Fibroblast of the aortic adventitia (primary cell): ENCODE measurements around the gene VPS13A. TPM values are rescaled to one million over a fixed set of nuclear protein-coding genes. Genes with fewer than 3 reads are reported as not detected.
"Not testable (repeated sequence)": the region's sequence is repeated elsewhere in the genome, so short reads cannot be mapped to it uniquely, and the experiment has no call there.

Experiments used
- DNase-seq: peaks from one replicate; pipeline ENCODE4 v3.0.0-alpha.2; 2010; ENCODE audit warnings: low read depth
- H3K4me3 ChIP-seq: 2 replicates; pipeline ENCODE4 v1.5.1; 2011; ENCODE audit warnings: low read depth, mild to moderate bottlenecking, control low read depth, low read length, moderate library complexity
- total RNA-seq: library from RNA; depleted of rRNA; stranded (reverse); fragments of >200 nt; gene quantifications from 2 replicates; pipeline ENCODE4 v1.2.3, GENCODE V29; 2012; ENCODE audit warnings: low replicate concordance
- TF ChIP-seq, protein P1 (sequence below): IDR thresholded peaks from 2 replicates; pipeline ENCODE4 v1.5.1; 2011; ENCODE audit warnings: mild to moderate bottlenecking, low read length, control low read depth, inconsistent platforms; ENCODE audit not compliant: insufficient read depth

VPS13A gene
- total RNA-seq, 1 donor = 50.9 TPM

DNA sequence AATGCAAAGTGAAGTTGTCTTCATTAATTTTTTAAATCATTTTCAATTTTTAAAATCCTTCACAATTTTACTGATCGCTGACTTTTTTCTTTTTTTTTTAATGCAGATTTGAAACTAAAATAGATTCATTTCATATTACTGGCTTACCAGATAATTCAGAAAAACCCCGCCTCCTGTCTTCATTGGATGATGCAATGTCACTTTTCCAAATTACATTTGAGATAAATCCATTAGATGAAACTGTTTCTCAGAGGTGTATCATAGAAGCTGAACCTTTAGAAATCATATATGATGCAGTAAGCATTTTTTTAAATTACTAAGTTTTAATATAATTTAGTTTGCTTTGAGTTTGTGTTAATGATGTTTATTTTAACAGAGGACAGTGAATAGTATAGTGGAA is 60.6 kb downstream of the VPS13A start:
- no peak overlapping the region for H3K4me3 ChIP-seq
- TF ChIP-seq, protein P1, sequence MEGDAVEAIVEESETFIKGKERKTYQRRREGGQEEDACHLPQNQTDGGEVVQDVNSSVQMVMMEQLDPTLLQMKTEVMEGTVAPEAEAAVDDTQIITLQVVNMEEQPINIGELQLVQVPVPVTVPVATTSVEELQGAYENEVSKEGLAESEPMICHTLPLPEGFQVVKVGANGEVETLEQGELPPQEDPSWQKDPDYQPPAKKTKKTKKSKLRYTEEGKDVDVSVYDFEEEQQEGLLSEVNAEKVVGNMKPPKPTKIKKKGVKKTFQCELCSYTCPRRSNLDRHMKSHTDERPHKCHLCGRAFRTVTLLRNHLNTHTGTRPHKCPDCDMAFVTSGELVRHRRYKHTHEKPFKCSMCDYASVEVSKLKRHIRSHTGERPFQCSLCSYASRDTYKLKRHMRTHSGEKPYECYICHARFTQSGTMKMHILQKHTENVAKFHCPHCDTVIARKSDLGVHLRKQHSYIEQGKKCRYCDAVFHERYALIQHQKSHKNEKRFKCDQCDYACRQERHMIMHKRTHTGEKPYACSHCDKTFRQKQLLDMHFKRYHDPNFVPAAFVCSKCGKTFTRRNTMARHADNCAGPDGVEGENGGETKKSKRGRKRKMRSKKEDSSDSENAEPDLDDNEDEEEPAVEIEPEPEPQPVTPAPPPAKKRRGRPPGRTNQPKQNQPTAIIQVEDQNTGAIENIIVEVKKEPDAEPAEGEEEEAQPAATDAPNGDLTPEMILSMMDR = no peak
- DNase-seq = no peak

DNA sequence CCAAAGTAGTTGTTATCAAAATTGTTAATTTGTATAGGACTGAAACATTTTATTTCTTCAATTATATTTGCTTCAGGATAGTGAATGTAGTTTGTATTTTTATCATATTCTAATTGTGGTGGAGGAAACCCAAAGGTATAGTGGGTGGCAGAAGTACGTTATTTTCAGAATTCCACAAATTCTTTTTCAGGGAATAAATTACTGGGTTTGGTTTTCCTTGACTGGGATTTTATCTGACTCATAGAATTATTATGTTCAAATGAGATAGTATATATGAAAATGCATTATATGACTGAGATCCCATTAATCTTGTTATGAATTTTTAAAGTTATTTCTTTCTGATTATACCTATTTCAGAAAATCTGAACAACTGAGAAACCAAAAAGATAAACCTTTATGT is 73.7 kb downstream of the VPS13A start:
- H3K4me3 ChIP-seq = no peak overlapping the region

DNA sequence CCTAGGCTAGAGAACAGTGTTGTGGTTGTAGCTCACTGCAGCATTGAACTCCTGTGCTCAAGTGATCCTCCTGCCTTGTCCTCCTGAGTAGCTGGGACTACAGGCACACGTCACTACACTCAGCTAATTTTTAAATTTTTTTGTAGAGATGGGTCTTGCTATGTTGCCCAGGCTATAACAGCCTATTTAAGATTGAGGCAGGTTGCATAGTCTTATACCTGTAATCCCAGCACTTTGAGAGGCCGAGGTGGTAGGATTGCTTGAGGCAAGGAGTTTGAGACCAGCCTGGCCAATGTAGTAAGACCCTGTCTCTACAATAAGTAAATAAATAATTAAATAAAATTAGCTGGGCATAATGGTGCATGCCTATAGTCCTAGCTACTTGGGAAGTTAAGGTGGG is 79.9 kb downstream of the VPS13A start:
- no peak overlapping the region for H3K4me3 ChIP-seq
- DNase-seq = no peak
- TF ChIP-seq, protein P1 = no peak

More for the DNA sequence above, 73.7 kb downstream of the VPS13A start:
- peak; percentile 3 for DNase-seq
- TF ChIP-seq, protein P1 = no peak

DNA sequence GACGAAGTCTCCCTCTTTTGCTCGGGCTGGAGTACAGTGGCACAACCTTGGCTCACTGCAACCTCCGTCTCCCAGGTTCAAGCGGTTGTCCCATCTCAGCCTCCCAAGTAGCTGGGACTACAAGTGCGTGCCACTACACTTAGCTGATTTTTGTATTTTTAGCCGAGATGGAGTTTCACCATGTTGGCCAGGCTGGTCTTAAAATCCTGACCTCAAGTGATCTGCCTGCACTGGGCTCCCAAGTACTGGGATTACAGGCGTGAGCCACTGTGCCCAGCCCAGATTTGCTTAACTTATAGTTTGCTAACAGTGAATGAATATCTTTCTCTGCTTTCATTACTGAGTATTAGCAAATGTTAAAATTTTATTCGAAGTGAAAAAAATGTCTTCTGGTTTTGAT is 84.3 kb downstream of the VPS13A start:
- no peak for DNase-seq
- TF ChIP-seq, protein P1 = no peak
- no peak overlapping the region for H3K4me3 ChIP-seq

DNA sequence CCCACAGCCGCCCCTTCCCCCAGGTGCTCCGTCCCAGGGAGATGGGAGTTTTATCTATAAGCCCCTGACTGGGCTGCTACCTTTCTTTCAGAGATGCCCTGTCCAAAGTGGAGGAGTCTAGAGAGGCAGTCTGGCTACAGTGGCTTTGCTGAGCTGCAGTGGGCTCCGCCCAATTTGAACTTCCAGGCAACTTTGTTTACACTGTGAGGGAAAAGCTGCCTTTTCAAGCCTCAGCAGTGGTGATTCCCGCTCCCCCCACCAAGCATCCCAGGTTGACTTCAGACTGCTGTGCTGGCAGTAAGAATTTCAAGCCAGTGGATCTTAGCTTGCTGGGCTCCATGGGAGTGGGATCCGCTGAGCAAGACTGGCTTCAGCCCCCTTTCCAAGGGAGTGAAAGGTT is 90.4 kb downstream of the VPS13A start:
- not testable (repeated sequence) for H3K4me3 ChIP-seq, DNase-seq

DNA sequence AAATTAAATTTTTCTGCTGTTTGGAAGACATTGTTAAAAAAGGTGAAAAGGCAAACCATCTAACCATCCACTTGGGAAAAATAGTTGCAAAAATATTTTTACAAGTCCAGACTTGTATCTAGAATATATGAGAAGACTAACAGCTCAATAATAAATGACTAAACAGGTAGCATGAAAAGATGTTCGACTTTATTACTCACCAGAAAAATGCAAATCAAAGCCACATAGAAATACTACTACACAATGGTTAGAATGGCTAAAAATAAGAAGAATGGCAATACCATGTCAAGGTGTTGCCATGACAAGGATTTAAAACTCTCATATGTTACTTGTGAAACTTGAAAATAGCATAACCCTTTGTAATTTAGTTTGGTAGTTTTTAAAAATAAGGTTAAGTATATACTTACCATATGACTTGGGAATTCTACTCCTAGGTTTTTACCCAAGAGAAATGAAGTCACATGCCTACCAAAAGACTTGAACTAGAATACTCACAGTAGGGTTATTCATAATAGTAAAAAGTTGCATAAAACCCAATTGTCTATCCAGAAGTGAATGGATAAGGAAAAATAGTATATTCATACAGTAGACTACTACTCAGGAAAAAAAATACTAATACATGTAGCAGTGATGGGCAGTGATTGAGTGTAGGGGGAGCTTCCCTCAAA is 93.8 kb downstream of the VPS13A start:
- no peak for DNase-seq
- TF ChIP-seq, protein P1 = no peak
- no peak overlapping the region for H3K4me3 ChIP-seq

DNA sequence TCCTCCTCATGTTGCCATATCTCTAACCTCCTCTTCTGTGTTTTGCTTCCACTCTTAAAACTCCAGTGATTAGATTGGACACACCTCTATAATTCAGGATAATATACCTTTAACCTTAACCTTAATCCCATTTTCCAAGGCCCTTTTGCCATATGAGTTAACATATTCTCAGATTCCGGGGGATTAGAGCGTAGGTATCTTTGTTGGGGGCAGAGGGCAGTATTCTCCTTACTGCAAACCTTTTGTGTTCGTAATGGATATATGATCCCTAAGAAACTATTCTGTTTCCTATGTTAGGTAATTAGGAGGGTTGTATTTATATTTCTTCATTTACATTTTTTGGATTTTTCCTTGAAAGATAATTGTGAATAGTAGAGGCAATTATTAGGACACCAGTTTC is 99.5 kb downstream of the VPS13A start:
- no peak overlapping the region for H3K4me3 ChIP-seq
- DNase-seq = no peak
- TF ChIP-seq, protein P1 = no peak
